Fibroblast of pulmonary artery (primary cell): ENCODE results near the gene SART3.
"Not testable (repeated sequence)": the region's sequence is repeated elsewhere in the genome, so short reads cannot be mapped to it uniquely, and the experiment has no call there.

Experiments used
- DNase-seq: peaks from one replicate; pipeline ENCODE4 v3.0.0-alpha.2; 2010; ENCODE audit warnings: low read depth
- H3K4me3 ChIP-seq: replicated peaks from 2 replicates; pipeline ENCODE4 v1.5.1; 2011; ENCODE audit warnings: low read depth, mild to moderate bottlenecking, control low read depth, low read length, moderate library complexity
- TF ChIP-seq, protein P1 (sequence below): IDR thresholded peaks from 2 replicates; pipeline ENCODE4 v1.5.1; 2011; ENCODE audit warnings: mild to moderate bottlenecking, control low read depth, low read length, inconsistent platforms; ENCODE audit errors: missing control alignments

SART3 gene

GRCh38 chr12:108498136-108498535 is 62.8 kb downstream of the SART3 start:
- no peak for DNase-seq
- TF ChIP-seq, protein P1, sequence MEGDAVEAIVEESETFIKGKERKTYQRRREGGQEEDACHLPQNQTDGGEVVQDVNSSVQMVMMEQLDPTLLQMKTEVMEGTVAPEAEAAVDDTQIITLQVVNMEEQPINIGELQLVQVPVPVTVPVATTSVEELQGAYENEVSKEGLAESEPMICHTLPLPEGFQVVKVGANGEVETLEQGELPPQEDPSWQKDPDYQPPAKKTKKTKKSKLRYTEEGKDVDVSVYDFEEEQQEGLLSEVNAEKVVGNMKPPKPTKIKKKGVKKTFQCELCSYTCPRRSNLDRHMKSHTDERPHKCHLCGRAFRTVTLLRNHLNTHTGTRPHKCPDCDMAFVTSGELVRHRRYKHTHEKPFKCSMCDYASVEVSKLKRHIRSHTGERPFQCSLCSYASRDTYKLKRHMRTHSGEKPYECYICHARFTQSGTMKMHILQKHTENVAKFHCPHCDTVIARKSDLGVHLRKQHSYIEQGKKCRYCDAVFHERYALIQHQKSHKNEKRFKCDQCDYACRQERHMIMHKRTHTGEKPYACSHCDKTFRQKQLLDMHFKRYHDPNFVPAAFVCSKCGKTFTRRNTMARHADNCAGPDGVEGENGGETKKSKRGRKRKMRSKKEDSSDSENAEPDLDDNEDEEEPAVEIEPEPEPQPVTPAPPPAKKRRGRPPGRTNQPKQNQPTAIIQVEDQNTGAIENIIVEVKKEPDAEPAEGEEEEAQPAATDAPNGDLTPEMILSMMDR: no peak
- no peak overlapping the region for H3K4me3 ChIP-seq

DNA sequence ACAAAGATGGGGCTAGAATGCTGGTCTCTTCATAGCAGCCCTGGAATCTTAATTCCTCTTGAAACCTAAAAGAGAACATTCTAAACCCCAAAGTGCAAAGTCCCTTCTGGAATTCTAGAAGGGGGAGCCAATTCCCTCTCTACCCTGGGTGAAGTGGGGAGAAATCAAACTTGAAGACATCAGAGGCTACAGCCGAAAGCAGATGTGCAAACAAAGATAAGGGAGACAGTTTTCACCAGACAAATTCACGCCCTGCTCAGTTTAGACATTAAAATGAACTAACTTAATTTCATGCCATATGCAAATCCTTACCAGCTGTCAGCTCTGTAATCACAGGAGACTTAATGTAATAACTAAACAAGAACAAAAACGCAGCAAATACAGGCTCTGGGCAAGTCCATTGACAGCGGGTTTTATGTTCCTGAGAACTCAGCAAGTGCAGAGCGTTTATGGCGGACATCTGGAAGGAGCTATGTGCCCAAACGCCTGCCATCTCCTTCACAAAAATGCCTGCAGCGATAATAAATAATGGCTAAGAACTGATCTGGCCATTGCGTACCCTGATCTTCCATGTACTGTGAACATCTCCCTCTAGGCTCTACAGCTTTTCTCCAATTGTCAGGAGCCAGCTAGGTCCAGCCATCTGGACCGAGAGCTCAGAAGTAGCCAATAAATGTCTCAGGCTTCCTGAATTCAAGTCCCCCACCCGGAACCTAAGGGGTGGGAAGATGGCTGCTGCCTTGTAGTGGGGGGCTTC is 65.0 kb downstream of the SART3 start:
- DNase-seq: no peak
- TF ChIP-seq, protein P1: no peak
- H3K4me3 ChIP-seq: no peak overlapping the region

DNA sequence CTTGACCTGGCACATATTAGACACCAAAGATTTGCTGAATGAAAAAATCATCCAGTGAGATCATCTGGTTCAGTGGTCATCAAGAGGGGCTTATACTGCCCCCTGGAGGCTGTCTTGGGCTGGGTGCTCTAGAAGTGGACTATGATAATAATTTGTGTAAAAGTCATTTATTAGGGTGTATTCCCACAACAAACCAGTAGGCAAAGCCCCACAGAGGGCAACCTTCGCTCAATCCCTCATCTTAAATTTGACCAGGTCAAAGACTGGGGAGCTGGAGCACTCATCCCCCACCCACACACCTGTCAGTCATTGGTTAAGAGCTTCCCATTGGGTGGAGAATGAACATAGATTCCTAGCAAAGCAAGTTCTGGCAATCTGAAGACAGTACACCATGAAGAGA is 65.9 kb downstream of the SART3 start:
- TF ChIP-seq, protein P1: peak; percentile 57
- no peak overlapping the region for H3K4me3 ChIP-seq
- peak; percentile 36 for DNase-seq

DNA sequence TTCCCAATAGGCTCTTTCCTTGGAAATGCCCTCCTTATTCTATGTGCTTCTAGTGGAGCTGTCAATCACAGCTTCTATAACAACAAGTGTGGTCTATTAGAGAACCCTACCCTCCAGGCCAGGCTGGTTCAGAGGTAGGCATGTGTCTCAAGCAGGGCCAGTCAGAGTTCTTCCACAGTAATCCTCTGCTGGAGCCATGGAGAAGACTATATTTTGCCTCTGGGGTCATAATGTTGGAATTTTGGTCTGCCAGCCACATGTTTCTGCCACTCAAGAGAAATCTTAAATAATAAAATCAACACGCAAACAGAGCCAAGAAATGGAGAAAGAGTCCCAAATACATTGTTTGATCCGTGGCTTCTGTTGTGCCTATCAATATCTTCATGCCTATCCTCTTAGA is 69.7 kb downstream of the SART3 start:
- DNase-seq: no peak
- TF ChIP-seq, protein P1: no peak

DNA sequence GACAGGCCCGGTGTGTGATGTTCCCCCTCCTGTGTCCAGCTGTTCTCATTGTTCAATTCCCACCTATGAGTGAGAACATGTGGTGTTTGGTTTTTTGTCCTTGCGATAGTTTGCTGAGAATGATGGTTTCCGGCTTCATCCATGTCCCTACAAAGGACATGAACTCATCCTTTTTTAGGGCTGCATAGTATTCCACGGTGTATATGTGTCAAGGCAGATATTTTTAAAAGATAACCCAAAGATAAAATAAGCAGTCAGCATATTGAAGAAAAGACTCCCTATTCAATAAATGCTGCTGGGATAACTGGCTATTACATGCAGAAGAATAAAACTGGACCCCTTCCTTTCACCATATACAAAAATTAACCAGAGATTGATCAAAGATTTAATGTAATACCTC is 73.9 kb downstream of the SART3 start:
- DNase-seq, H3K4me3 ChIP-seq: not testable (repeated sequence)

More for the DNA sequence above, 69.7 kb downstream of the SART3 start:
- H3K4me3 ChIP-seq: no peak overlapping the region

DNA sequence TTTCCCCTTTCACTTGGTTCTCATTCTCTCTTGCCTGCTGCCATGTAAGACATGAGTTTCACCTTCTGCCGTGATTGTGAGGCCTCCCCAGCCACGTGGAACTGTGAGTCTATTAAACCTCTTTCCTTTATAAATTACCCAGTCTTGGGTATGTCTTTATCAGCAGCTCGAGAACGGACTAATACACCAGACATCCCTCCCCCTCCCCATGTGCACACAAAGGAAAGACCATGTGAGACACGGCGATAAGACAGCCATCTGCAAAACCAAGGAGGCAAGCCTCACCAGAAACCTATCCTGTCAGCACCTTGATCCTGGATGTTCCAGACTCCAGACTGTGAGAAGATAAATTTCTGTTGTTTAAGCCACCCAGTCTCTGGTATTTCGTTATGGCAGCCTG is 75.6 kb downstream of the SART3 start:
- not testable (repeated sequence) for DNase-seq, H3K4me3 ChIP-seq

DNA sequence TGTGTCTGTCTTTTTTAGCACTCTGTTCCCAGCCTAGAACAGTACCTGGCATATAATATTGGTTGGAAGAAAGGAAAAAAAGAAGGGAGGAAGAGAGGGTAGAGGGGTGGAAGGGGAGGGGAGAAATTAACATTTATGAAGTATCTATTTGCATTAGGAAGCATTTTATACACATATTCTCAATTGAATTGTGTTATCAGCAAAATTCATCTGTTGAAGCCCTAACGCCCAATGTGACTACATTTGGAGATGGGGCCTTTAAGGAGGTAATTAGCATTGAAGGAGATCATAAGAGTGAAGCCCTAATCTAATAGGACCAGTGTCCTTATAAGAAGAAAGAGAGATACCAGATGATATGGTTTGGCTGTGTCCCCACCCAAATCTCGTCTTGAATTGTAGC is 76.1 kb downstream of the SART3 start:
- DNase-seq: no peak
- H3K4me3 ChIP-seq: no peak overlapping the region
- TF ChIP-seq, protein P1: no peak

DNA sequence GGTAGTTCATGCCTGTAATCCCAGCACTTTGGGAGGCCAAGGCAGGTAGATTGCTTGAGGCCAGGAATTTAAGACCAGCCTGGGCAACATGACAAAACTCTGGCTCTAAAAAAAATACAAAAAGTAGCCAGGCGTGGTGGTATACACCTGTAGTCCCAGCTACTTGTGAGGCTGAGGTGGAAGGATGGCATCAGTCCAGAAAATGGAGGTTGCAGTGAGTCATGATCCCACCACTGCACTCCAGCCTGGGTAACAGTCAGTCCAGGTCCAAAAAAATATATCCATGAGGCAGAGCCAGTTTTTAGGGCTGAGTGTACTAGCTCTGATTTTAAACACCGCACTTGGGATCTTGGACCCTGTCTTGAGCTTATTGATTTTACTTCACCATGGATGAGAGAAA is 76.5 kb downstream of the SART3 start:
- no peak overlapping the region for H3K4me3 ChIP-seq
- TF ChIP-seq, protein P1: no peak
- DNase-seq: no peak
